K562 (cell line): ENCODE measurements around the gene ZNF74. TPM values are rescaled to one million over a fixed set of nuclear protein-coding genes. Genes with fewer than 3 reads are reported as not detected.
A peak's percentile ranks its signal among the peaks of the same experiment; 100 is the strongest.

Experiments used
- CBX5 ChIP-seq: IDR thresholded peaks from 2 replicates; pipeline ENCODE4 v1.6.1; 2014; ENCODE audit warnings: low read depth, borderline replicate concordance
- CCNT2 ChIP-seq: IDR thresholded peaks from 2 replicates; pipeline ENCODE4 v1.6.1; 2011; ENCODE audit warnings: borderline replicate concordance, low read depth, mild to moderate bottlenecking, moderate library complexity, mixed read lengths, low read length; ENCODE audit not compliant: insufficient read length; ENCODE audit errors: extremely low read depth
- EHMT2 ChIP-seq: fragments of 450-650 bp; IDR thresholded peaks from 2 replicates; pipeline ENCODE4 v1.6.1; 2018; ENCODE audit warnings: antibody characterized with exemption
- EZH2 ChIP-seq: IDR thresholded peaks from 2 replicates; pipeline ENCODE4 v1.6.1; 2012; ENCODE audit warnings: low read depth, mild to moderate bottlenecking, inconsistent platforms, low read length, borderline replicate concordance
- HMG20A ChIP-seq: fragments of 450-650 bp; formaldehyde crosslinking; conservative IDR thresholded peaks from 2 replicates; pipeline ENCODE4 v1.4.0; 2020; ENCODE audit warnings: mild to moderate bottlenecking, mixed read lengths
- HNRNPLL ChIP-seq: fragments of 200-400 bp; formaldehyde crosslinking; IDR thresholded peaks from 2 replicates; pipeline ENCODE4 v1.6.1; 2017; ENCODE audit warnings: low read length, low read depth, mild to moderate bottlenecking; ENCODE audit not compliant: poor library complexity, severe bottlenecking
- KDM5B ChIP-seq: fragments of 200-600 bp; sonication (generic); IDR thresholded peaks from 2 replicates; pipeline ENCODE4 v1.6.1; 2012; ENCODE audit warnings: low read depth, mild to moderate bottlenecking, moderate library complexity, low read length, control low read depth, inconsistent platforms; ENCODE audit not compliant: insufficient replicate concordance
- NCOA2 ChIP-seq, 2 experiments: fragments of 450-650 bp; IDR thresholded peaks; 2 replicates each; pipeline ENCODE4 v1.6.1; 2018; ENCODE audit warnings: mild to moderate bottlenecking in 2 of 2, moderate library complexity in 1 of 2; ENCODE audit not compliant: partially characterized antibody in 2 of 2
- PHF21A ChIP-seq: fragments of 450-650 bp; IDR thresholded peaks from 2 replicates; pipeline ENCODE4 v1.6.1; 2017; ENCODE audit warnings: low read depth, borderline replicate concordance
- POLR2A ChIP-seq: fragments of 450-650 bp; conservative IDR thresholded peaks from 2 replicates; pipeline ENCODE4 v1.6.1; 2016
- PRMT5 ChIP-seq: sonication (generic); formaldehyde crosslinking; IDR thresholded peaks from 2 replicates; pipeline ENCODE4 v1.5.0; 2020; ENCODE audit warnings: missing genetic modification reagents
- SMARCB1 ChIP-seq: IDR thresholded peaks from 2 replicates; pipeline ENCODE4 v1.6.1; 2011; ENCODE audit warnings: improper control_type of control experiment, low read depth; ENCODE audit not compliant: insufficient read length
- THRB ChIP-seq: fragments of 450-650 bp; formaldehyde crosslinking; conservative IDR thresholded peaks from 2 replicates; pipeline ENCODE4 v1.4.0; 2022; ENCODE audit warnings: mild to moderate bottlenecking, missing genetic modification characterization
- ZC3H8 ChIP-seq: fragments of 450-650 bp; IDR thresholded peaks from 2 replicates; pipeline ENCODE4 v1.6.1; 2017
- ZFP36 ChIP-seq: fragments of 150-350 bp; IDR thresholded peaks from 2 replicates; pipeline ENCODE4 v1.6.1; 2018; ENCODE audit warnings: low read length, low read depth; ENCODE audit not compliant: partially characterized antibody
- ZNF589 ChIP-seq: fragments of 200-800 bp; sonication (Bioruptor generic); IDR thresholded peaks from 2 replicates; pipeline ENCODE4 v1.6.1; 2016; ENCODE audit warnings: low read depth, missing genetic modification characterization, missing compliant biosample characterization
- polyA plus RNA-seq, 8 experiments: library from polyadenylated mRNA; depleted of rRNA in 4 of 8; stranded (reverse) in 5 of 8; unstranded in 3 of 8; fragments of >200 nt; fragmentation: Nextera tagmentation in 2 of 8; fragmentation: Illumina TruSeq in 1 of 8; extraction: Ambion mirVana in 2 of 8; extraction: Trizol in 1 of 8; gene quantifications; 2 replicates each; pipeline versions ENCODE4 v1.2.1 to v1.2.3, GENCODE V29; 2011 to 2014; ENCODE audit warnings: inconsistent platforms in 1 of 8, missing spikeins in 1 of 8
- total RNA-seq, 7 experiments: library from RNA; depleted of rRNA in 6 of 7; stranded (reverse); fragments of >200 nt in 6 of 7; fragmentation: Illumina TruSeq in 2 of 7; extraction: Trizol in 2 of 7; gene quantifications; 2 replicates each; pipeline versions ENCODE4 v1.2.1 to v1.2.3, GENCODE V29; 2011 to 2021; ENCODE audit warnings: low replicate concordance in 1 of 7
- TF ChIP-seq, protein P1 (sequence below): fragments of 250-450 bp; sonication (Bioruptor Pico); IDR thresholded peaks from 2 replicates; pipeline ENCODE4 v1.4.0; 2020
- TF ChIP-seq, protein P2 (sequence below): sonication (generic); formaldehyde crosslinking; IDR thresholded peaks from 2 replicates; pipeline ENCODE4 v1.8.0; 2022; ENCODE audit warnings: mild to moderate bottlenecking, missing genetic modification reagents

The ZNF74 gene
- total and polyA plus RNA-seq, 9 of the 15 experiments (the other 6 are each of a cell fraction or from before 2014, with no cell fraction given): 2.4 to 53.5 (median 31.5) TPM

DNA sequence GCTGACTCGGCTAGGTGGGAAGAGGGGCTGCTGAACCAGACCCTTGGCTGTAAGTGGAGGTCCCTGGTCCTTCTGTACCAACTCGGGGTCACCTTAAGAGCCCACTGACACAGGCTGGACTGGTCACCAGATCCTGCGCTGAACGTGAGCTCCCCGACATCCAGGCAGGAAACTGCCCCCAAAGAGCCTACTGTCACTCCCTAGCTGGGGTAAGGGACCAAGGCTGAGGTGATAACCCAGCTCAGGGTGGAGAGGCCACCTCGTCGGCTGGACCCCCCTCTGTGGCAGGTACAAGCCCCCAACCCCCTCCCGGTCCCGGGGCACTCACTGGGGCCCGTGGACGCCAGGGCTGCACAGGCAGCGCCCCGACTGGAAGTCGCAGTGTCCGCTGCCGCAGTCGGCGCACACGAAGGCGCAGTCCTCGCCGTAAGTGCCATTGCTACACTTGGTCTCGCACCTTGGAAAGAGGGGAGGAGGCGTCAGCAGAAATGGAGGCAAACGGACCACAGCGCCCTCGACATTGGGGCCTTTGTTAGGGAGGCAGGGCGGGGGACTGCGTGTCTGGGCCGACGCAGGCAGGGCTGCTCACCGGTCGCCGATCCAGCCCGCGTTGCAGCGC lies 36.3 kb downstream of the ZNF74 start (continued):
- TF ChIP-seq ZNF589 (CRISPR knock-in tag): no peak
- peak; percentile 27; the same call in 1 of the 2 replicates for TF ChIP-seq EZH2
- TF ChIP-seq HMG20A (CRISPR knock-in tag): no peak
- TF ChIP-seq THRB: no peak
- TF ChIP-seq POLR2A: no peak
- TF ChIP-seq SMARCB1: no peak
- no peak for TF ChIP-seq NCOA2 (IDR thresholded peaks at IDR 0.05; ENCODE audit: partially characterized antibody in 2 of 2)
- TF ChIP-seq ZC3H8: no peak
- peak; percentile 63 for TF ChIP-seq HNRNPLL
- TF ChIP-seq ZFP36: no peak
- TF ChIP-seq CCNT2: no peak
- no peak for TF ChIP-seq PHF21A
- TF ChIP-seq PRMT5: no peak
- no peak for TF ChIP-seq EHMT2
- TF ChIP-seq, protein P1, sequence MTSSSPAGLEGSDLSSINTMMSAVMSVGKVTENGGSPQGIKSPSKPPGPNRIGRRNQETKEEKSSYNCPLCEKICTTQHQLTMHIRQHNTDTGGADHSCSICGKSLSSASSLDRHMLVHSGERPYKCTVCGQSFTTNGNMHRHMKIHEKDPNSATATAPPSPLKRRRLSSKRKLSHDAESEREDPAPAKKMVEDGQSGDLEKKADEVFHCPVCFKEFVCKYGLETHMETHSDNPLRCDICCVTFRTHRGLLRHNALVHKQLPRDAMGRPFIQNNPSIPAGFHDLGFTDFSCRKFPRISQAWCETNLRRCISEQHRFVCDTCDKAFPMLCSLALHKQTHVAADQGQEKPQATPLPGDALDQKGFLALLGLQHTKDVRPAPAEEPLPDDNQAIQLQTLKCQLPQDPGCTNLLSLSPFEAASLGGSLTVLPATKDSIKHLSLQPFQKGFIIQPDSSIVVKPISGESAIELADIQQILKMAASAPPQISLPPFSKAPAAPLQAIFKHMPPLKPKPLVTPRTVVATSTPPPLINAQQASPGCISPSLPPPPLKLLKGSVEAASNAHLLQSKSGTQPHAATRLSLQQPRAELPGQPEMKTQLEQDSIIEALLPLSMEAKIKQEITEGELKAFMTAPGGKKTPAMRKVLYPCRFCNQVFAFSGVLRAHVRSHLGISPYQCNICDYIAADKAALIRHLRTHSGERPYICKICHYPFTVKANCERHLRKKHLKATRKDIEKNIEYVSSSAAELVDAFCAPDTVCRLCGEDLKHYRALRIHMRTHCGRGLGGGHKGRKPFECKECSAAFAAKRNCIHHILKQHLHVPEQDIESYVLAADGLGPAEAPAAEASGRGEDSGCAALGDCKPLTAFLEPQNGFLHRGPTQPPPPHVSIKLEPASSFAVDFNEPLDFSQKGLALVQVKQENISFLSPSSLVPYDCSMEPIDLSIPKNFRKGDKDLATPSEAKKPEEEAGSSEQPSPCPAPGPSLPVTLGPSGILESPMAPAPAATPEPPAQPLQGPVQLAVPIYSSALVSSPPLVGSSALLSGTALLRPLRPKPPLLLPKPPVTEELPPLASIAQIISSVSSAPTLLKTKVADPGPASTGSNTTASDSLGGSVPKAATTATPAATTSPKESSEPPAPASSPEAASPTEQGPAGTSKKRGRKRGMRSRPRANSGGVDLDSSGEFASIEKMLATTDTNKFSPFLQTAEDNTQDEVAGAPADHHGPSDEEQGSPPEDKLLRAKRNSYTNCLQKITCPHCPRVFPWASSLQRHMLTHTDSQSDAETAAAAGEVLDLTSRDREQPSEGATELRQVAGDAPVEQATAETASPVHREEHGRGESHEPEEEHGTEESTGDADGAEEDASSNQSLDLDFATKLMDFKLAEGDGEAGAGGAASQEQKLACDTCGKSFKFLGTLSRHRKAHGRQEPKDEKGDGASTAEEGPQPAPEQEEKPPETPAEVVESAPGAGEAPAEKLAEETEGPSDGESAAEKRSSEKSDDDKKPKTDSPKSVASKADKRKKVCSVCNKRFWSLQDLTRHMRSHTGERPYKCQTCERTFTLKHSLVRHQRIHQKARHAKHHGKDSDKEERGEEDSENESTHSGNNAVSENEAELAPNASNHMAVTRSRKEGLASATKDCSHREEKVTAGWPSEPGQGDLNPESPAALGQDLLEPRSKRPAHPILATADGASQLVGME (CRISPR knock-in tag): no peak
- no peak for TF ChIP-seq KDM5B
- TF ChIP-seq, protein P2, sequence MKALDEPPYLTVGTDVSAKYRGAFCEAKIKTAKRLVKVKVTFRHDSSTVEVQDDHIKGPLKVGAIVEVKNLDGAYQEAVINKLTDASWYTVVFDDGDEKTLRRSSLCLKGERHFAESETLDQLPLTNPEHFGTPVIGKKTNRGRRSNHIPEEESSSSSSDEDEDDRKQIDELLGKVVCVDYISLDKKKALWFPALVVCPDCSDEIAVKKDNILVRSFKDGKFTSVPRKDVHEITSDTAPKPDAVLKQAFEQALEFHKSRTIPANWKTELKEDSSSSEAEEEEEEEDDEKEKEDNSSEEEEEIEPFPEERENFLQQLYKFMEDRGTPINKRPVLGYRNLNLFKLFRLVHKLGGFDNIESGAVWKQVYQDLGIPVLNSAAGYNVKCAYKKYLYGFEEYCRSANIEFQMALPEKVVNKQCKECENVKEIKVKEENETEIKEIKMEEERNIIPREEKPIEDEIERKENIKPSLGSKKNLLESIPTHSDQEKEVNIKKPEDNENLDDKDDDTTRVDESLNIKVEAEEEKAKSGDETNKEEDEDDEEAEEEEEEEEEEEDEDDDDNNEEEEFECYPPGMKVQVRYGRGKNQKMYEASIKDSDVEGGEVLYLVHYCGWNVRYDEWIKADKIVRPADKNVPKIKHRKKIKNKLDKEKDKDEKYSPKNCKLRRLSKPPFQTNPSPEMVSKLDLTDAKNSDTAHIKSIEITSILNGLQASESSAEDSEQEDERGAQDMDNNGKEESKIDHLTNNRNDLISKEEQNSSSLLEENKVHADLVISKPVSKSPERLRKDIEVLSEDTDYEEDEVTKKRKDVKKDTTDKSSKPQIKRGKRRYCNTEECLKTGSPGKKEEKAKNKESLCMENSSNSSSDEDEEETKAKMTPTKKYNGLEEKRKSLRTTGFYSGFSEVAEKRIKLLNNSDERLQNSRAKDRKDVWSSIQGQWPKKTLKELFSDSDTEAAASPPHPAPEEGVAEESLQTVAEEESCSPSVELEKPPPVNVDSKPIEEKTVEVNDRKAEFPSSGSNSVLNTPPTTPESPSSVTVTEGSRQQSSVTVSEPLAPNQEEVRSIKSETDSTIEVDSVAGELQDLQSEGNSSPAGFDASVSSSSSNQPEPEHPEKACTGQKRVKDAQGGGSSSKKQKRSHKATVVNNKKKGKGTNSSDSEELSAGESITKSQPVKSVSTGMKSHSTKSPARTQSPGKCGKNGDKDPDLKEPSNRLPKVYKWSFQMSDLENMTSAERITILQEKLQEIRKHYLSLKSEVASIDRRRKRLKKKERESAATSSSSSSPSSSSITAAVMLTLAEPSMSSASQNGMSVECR: no peak
- TF ChIP-seq CBX5: no peak
